Activated CD8-positive, alpha-beta memory T cell treated with anti-CD3 and anti-CD28 coated beads for 4 hours (primary cell): Measurements from ENCODE around the gene GOLGA8H.
"Not testable (repeated sequence)": the region's sequence is repeated elsewhere in the genome, so short reads cannot be mapped to it uniquely, and the experiment has no call there.

Source experiments
- DNase-seq, 2 donors: peaks; one replicate each; pipeline ENCODE4 v3.0.0-alpha.2; 2020; ENCODE audit warnings: low read depth in 2 of 2

Gene GOLGA8H, protein sequence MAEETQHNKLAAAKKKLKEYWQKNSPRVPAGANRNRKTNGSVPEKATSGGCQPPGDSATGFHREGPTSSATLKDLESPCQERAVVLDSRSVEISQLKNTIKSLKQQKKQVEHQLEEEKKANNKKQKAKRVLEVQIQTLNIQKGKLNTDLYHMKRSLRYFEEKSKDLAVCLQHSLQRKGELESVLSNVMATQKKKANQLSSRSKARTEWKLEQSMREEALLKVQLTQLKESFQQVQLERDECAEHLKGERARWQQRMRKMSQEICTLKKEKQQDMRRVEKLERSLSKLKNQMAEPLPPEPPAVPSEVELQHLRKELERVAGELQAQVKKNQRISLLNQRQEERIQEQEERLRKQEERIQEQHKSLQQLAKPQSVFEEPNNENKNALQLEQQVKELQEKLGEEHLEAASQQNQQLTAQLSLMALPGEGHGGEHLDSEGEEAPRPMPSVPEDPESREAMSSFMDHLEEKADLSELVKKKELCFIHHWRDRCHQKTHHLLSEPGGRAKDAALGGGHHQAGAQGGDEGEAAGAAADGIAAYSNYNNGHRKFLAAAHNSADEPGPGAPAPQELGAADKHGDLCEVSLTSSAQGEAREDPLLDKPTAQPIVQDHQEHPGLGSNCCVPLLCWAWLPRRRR

GRCh38 chr15:30603796-30604195 lies at the start of gene GOLGA8H:
Gene GOLGA8H, plus strand, starts transcription at chr15:30604028. Its CDS starts 98 bp downstream, at chr15:30604126.
- not testable (repeated sequence) for DNase-seq

- not testable (repeated sequence) for DNase-seq
Measured at GRCh38 chr15:30566949-30567348, 36.9 kb upstream of the GOLGA8H start.

- not testable (repeated sequence) for DNase-seq
Measured at GRCh38 chr15:30573012-30573491, 30.8 kb upstream of the GOLGA8H start.

DNA sequence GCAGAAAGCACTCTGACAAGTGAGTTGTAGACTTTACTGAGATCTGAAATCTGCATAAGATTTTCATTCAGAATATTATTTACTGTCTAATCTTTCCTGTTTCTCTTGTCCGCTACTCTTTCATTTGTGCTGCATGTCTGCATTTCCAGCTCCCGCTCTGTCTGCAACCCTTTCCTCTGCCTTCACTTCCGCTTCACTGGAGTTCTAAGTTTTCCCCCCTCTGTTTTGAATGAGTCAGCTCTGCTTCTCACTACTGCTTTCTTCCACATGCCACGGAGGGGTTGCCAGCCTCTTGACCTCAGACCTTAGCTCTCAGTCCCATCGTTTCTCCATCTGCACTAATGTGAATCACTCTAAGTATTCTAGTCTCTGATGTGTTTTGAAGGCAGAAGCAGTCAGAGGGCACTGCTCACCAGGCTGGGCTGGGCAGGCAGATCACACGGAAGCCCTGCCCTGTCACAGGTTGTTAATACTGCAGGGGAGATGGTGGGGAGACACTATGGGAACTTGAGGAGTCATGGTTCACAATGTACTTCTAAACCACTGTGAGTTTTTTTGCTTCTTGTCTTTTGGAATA lies 24.3 kb upstream of the GOLGA8H start:
- not testable (repeated sequence) for DNase-seq

- not testable (repeated sequence) for DNase-seq
Measured at GRCh38 chr15:30580716-30581115, 23.1 kb upstream of the GOLGA8H start.

GRCh38 chr15:30598953-30599352 lies 4.9 kb upstream of the GOLGA8H start:
- DNase-seq = not testable (repeated sequence)

GRCh38 chr15:30612271-30612670 lies 8.4 kb downstream of the GOLGA8H start:
- DNase-seq = not testable (repeated sequence)

- not testable (repeated sequence) for DNase-seq
Measured at GRCh38 chr15:30621342-30621741, 17.5 kb downstream of the GOLGA8H start.

- peak; percentile 88 to 89 for DNase-seq
Measured at GRCh38 chr15:30625436-30626193, 21.8 kb downstream of the GOLGA8H start, which contains the start of gene ARHGAP11B. Gene ARHGAP11B, plus strand, starts transcription at chr15:30626128.

DNA sequence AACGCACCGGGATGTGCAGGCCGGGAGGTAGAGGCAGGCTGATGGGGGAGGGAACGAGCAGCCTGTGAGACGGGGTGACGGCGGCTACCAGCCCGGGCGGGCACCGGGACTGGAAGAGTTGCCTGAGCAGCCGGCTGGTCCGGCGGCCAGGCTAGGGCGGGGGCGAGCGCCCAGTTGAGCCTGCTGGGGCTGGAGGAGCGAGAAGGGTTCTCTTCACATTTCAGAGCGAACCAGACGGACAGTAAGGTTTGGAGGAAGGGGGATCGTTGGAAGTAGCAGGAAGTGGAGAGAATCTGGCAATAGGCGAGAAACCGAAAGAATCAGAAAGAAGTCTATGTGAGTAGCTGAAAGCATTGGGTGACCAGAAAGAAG lies 22.4 kb downstream of the GOLGA8H start:
- not testable (repeated sequence) for DNase-seq

DNA sequence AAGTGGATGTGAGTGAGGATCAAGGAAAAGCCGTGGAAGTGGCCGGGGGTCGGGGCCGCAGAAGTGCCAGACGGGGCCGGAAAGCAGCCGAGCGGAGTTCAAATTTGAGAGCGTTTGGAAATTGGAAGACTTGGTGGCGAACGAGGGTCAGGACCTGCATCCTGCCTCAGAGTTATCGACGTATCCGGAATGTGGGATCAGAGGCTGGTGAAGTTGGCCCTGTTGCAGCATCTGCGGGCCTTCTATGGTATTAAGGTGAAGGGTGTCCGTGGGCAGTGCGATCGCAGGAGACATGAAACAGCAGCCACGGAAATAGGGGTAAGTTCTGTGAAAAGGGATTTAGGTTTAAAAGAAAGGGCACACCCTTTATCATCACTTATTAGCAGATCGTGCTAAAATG lies 22.8 kb downstream of the GOLGA8H start:
- DNase-seq = not testable (repeated sequence)

DNA sequence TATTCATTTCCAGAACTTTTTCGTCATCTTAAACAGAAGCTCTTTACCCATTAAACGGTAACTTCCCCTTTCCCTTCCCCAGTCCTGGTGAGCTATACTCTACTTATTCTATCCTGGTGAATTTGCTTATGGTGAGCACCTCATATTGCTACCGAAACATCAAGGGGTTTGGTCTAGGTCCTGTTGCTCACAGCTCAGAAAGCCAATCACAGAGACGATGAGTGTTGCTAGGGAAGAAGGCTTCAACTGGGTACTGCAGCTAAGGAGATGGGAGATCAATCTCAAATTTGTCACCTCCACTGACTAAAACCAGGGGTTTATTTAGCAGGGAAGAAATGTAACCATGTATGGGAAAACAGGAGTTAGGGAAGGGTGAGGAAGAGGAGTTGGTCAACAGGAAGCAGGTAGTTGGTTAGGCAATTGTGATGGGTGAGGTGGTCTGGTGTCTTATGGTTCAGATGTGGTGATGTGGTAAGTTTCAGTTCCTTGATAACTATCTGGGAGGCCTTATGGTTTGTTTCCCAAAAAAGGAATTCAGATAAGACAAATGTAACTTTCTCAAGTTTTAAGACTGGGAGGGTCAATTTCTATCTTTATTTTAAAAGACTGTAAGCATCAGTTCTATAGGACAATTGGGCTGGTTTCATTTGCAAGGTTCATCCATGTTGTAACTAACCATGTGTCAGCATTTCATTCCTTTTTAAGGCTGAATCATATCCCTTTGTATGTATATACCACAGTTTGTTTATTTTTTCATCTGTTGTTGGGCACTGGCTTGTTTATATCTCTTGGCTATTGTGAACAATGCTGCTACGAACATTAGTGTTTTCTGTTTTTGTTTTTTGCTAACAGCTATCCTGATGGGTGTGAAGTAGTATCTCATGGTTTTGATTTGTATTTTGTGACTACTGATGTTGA lies 46.4 kb downstream of the GOLGA8H start:
- no peak for DNase-seq

DNA sequence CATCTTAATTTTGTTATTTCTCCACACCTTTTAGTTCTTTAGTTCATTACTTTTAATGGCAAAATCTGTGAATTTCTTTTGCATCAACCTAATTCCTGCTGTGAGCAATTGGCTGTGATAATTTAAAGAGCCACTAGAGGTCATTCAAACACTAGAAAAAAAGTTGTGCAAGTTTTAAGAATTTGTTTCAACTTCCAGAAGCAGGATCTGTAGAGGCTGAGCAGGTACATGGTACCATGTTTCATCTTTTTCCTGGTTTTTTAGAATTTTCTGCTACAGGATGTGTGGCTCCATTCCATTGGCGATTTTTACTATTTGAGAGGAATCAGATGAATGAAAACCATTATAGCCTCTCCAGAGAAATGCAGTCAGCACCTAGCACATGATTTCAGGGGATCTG lies 57.3 kb downstream of the GOLGA8H start:
- not testable (repeated sequence) for DNase-seq
